CD4-positive, alpha-beta T cell treated with Interleukin-10 for 1 hour (primary cell): ENCODE data around the gene OAS2.

ENCODE experiments used
- DNase-seq: peaks from one replicate; pipeline ENCODE4 v3.0.0-alpha.2; 2020

Gene OAS2

DNA sequence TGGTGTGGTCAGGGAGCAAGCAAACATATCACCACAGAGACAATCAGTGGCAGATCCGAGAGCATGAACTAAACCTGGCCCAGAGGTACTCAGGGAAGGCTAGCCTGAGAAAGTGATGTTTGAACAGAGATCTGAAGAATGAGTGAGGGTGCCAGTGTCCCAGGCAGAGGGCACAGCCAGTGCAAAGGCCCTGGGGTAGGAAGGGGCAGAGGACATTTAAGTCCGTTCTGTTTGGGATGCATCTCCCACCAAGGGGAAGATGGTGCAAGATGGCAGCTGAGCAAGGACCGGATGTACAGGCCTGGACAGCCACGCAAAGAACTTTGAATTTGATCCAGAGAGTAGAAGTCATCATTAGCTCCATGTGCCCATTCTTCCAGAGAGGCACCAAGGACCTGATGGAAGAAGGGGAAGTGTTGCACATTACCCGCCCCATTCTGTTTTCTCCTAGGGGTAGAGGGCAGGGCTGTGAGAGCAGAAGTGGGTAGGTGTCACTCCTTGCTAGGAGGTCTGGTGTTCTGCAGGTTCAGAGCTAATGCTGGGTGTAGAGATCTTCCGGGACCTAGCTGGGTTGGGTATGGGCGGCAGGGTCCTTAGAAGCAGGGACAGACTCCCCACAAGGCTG lies 82.1 kb downstream of the OAS2 start:
- DNase-seq, result no peak

DNA sequence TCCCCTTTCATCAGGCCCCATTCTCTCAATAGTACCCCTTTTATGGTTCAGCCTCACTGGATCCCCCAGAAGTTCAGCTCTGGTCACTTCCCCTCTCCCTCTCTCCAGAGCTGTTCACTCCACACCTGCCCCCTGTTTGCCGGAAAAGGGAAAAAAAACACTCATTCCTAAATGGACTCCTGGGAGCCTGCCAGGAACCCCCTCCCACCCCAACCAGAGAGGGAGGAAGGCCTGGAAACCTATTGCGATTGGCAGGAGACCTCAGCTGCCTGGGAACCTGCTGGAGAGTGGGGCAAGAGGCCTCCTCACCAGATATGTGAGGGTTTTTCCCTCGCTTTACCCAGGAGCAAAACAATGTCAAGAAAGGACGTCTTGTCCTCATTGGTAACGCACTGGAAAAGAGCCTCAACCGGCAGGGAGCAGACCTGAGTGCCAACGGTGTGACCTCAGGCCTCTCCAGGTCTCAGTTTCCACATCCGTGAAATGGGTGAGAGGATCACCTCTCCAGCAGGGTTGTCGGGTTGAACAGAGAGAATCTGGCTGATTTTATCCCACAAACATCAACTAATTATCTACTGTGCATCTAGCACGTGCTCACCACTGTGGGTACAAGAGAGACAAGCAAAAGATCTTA lies 82.9 kb downstream of the OAS2 start:
- DNase-seq, result no peak
